AG04449 (cell line): ENCODE results near the gene CRYBA2.

Experiments
- CTCF ChIA-PET: fragments of 350-600 bp; formaldehyde crosslinking; extraction: SDS; loops from one replicate; lab custom pipeline; 2021; ENCODE audit warnings: antibody characterized with exemption; lab: Yijun Ruan, JAX
- POLR2A ChIA-PET: fragments of 400-600, 350-600 bp; formaldehyde crosslinking; extraction: SDS; loops from one replicate; lab custom pipeline; 2020; ENCODE audit warnings: antibody characterized with exemption, inconsistent platforms; lab: Yijun Ruan, JAX
- DNase-seq: peaks from one replicate; pipeline ENCODE4 v3.0.0-alpha.2; 2010; ENCODE audit warnings: low read depth, low spot score
- H3K4me3 ChIP-seq: 2 replicates; pipeline ENCODE4 v1.5.1; 2011; ENCODE audit warnings: low read depth, mild to moderate bottlenecking, control low read depth, low read length
- CTCF ChIP-seq: IDR thresholded peaks from one replicate; pipeline ENCODE4 v1.5.1; 2011; ENCODE audit warnings: mild to moderate bottlenecking, moderate library complexity, low read length, control low read depth, inconsistent platforms; ENCODE audit not compliant: insufficient read depth; ENCODE audit errors: missing control alignments

Gene CRYBA2

GRCh38 chr2:218954541-218955300, 38.5 kb downstream of the CRYBA2 start:
- DNase-seq: no peak
- no peak for TF ChIP-seq CTCF
- POLR2A ChIA-PET: no interaction called here
- CTCF ChIA-PET: interaction anchor here (0.6 to 1.1 kb wide), 3 partner anchors 16 to 85 kb away, joined by 3 read pairs; no protein-coding TSS in a partner anchor
- H3K4me3 ChIP-seq: no peak overlapping the region

- no peak for DNase-seq
- no peak overlapping the region for H3K4me3 ChIP-seq
- no peak for TF ChIP-seq CTCF
- ChIA-PET CTCF (interaction anchor here (1.2 to 1.7 kb wide), 2 partner anchors 24 to 27 kb away, joined by 3 to 8 read pairs; no protein-coding TSS in a partner anchor), POLR2A (no interaction called here)
Measured at GRCh38 chr2:218953366-218953954, 39.8 kb downstream of the CRYBA2 start.

GRCh38 chr2:218952160-218952559, 41.1 kb downstream of the CRYBA2 start:
- DNase-seq: no peak
- no peak overlapping the region for H3K4me3 ChIP-seq
- no peak for TF ChIP-seq CTCF
- CTCF ChIA-PET: interaction anchor here (1.7 kb wide), 1 partner anchor 28 kb away, joined by 8 read pairs; no protein-coding TSS in a partner anchor
- POLR2A ChIA-PET: no interaction called here

GRCh38 chr2:218946621-218947020, 46.6 kb downstream of the CRYBA2 start:
- no peak for TF ChIP-seq CTCF
- H3K4me3 ChIP-seq: no peak overlapping the region
- POLR2A ChIA-PET: no interaction called here
- CTCF ChIA-PET: no interaction called here
- no peak for DNase-seq

GRCh38 chr2:218944759-218945404, 48.3 kb downstream of the CRYBA2 start:
- POLR2A ChIA-PET: no interaction called here
- no peak for TF ChIP-seq CTCF
- no peak overlapping the region for H3K4me3 ChIP-seq
- no peak for DNase-seq
- CTCF ChIA-PET: interaction anchor here (1.0 to 1.2 kb wide), 2 partner anchors 45 to 47 kb away, joined by 3 read pairs; no protein-coding TSS in a partner anchor
